ENCODE measurements around the gene IL4R.

IL4R gene

GRCh38 chr16:27359051-27359450, 45.3 kb downstream of the IL4R start:
- Mint-ChIP-seq H3K4me1 (no peaks in the 10 kb centered on the region), H3K36me3 (peaks cover 34% of the 10 kb centered on the region), H3K4me3 (no peak overlapping the region), H3K9me3 (peaks cover 3% of the 10 kb centered on the region), H3K27ac (no peak overlapping the region), H3K27me3 (no peaks in the 10 kb centered on the region)
- ATAC-seq (ENCODE audit: low read depth) (no peak), DNase-seq (ENCODE audit: low spot score in 2 of 2) (no peak)

DNA sequence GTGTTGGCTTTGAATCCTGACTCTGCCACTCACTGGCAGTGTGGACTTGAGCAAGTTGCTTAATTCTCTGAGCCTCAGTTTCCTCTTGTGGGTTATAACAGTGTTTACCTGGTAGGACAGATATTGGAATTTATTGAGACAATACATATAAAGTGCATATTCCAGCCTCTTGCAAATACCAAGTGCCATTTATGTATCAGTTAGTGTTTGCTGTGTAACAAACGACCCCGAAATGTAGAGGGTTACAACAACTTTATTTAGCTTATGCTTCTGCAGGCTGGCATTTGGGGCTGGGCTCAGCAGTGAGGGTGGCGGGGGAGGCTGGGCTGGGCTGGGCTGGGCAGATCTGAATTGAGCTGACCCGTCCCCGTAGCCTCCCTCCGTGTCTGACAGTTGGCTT, 45.8 kb downstream of the IL4R start:
- ATAC-seq (ENCODE audit: low read depth) (no peak), DNase-seq (ENCODE audit: low spot score in 2 of 2) (no peak)
- H3K4me3 Mint-ChIP-seq, result no peak overlapping the region
- peaks cover 30% of the 10 kb centered on the region for H3K36me3 Mint-ChIP-seq
- H3K9me3 Mint-ChIP-seq, result peaks cover 2% of the 10 kb centered on the region
- H3K4me1 Mint-ChIP-seq, result no peaks in the 10 kb centered on the region
- no peaks in the 10 kb centered on the region for H3K27me3 Mint-ChIP-seq
- no peak overlapping the region for H3K27ac Mint-ChIP-seq

DNA sequence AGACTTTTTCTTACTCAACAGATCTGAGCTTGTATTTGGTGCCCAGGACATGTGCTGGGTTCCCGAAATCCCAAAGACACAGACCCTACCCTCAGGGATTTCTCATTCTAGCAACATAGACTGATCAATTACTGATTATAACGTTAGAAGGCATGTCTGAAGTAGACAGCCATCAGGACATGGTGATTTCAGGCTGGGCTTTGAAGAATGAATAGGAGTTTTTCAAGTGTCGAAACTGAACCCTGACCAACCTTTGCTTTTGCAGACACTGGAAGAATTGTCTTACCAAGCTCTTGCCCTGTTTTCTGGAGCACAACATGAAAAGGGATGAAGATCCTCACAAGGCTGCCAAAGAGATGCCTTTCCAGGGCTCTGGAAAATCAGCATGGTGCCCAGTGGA, 48.2 kb downstream of the IL4R start:
- no peak overlapping the region for H3K4me3 Mint-ChIP-seq
- no peaks in the 10 kb centered on the region for H3K27me3 Mint-ChIP-seq
- peaks cover 20% of the 10 kb centered on the region for H3K36me3 Mint-ChIP-seq
- no peaks in the 10 kb centered on the region for H3K4me1 Mint-ChIP-seq
- DNase-seq (ENCODE audit: low spot score in 2 of 2), result no peak
- H3K9me3 Mint-ChIP-seq, result peaks cover 2% of the 10 kb centered on the region
- ATAC-seq (ENCODE audit: low read depth), result no peak
- H3K27ac Mint-ChIP-seq, result no peak overlapping the region

- H3K27me3 Mint-ChIP-seq, result no peaks in the 10 kb centered on the region
- H3K9me3 Mint-ChIP-seq, result peaks cover 2% of the 10 kb centered on the region
- H3K27ac Mint-ChIP-seq, result no peak overlapping the region
- peaks cover 18% of the 10 kb centered on the region for H3K36me3 Mint-ChIP-seq
- no peak overlapping the region for H3K4me3 Mint-ChIP-seq
- peaks cover 1% of the 10 kb centered on the region for H3K4me1 Mint-ChIP-seq
- ATAC-seq (ENCODE audit: low read depth) (no peak), DNase-seq (ENCODE audit: low spot score in 2 of 2) (no peak)
These were observed 48.9 kb downstream of the IL4R start for GRCh38 chr16:27362570-27363245.

DNA sequence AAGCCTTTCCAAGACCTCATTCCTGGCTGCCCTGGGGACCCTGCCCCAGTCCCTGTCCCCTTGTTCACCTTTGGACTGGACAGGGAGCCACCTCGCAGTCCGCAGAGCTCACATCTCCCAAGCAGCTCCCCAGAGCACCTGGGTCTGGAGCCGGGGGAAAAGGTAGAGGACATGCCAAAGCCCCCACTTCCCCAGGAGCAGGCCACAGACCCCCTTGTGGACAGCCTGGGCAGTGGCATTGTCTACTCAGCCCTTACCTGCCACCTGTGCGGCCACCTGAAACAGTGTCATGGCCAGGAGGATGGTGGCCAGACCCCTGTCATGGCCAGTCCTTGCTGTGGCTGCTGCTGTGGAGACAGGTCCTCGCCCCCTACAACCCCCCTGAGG, 49.5 kb downstream of the IL4R start:
- peaks cover 2% of the 10 kb centered on the region for H3K9me3 Mint-ChIP-seq
- H3K4me3 Mint-ChIP-seq, result no peak overlapping the region
- peaks cover 6% of the 10 kb centered on the region for H3K4me1 Mint-ChIP-seq
- no peaks in the 10 kb centered on the region for H3K27me3 Mint-ChIP-seq
- peaks cover 18% of the 10 kb centered on the region for H3K36me3 Mint-ChIP-seq
- ATAC-seq (ENCODE audit: low read depth) (no peak), DNase-seq (ENCODE audit: low spot score in 2 of 2) (no peak)
- no peak overlapping the region for H3K27ac Mint-ChIP-seq

GRCh38 chr16:27363797-27364196, 50.0 kb downstream of the IL4R start:
- Mint-ChIP-seq H3K4me3 (no peak overlapping the region), H3K9me3 (peaks cover 1% of the 10 kb centered on the region), H3K27ac (peak overlapping the region; percentile 63), H3K36me3 (peaks cover 14% of the 10 kb centered on the region), H3K27me3 (no peaks in the 10 kb centered on the region), H3K4me1 (peaks cover 9% of the 10 kb centered on the region)
- ATAC-seq (ENCODE audit: low read depth) (no peak), DNase-seq (ENCODE audit: low spot score in 2 of 2) (no peak)

GRCh38 chr16:27364493-27365141, 50.8 kb downstream of the IL4R start:
- DNase-seq (ENCODE audit: low spot score in 2 of 2) (no peak), ATAC-seq (ENCODE audit: low read depth) (no peak)
- Mint-ChIP-seq H3K27ac (peak overlapping the region; percentile 63), H3K4me3 (no peak overlapping the region), H3K27me3 (no peaks in the 10 kb centered on the region), H3K9me3 (no peaks in the 10 kb centered on the region), H3K36me3 (peaks cover 7% of the 10 kb centered on the region), H3K4me1 (peaks cover 9% of the 10 kb centered on the region)

- no peaks in the 10 kb centered on the region for H3K27me3 Mint-ChIP-seq
- H3K36me3 Mint-ChIP-seq, result peaks cover 7% of the 10 kb centered on the region
These were observed 51.6 kb downstream of the IL4R start for GRCh38 chr16:27365142-27366089.

GRCh38 chr16:27366687-27367460, 53.1 kb downstream of the IL4R start:
- Mint-ChIP-seq H3K9me3 (peaks cover 2% of the 10 kb centered on the region), H3K27ac (peak overlapping the region; percentile 97), H3K4me3 (no peak overlapping the region), H3K36me3 (peaks cover 7% of the 10 kb centered on the region), H3K4me1 (peaks cover 9% of the 10 kb centered on the region), H3K27me3 (no peaks in the 10 kb centered on the region)
- ATAC-seq (ENCODE audit: low read depth) (no peak), DNase-seq (ENCODE audit: low spot score in 2 of 2) (no peak)

More at GRCh38 chr16:27365142-27366089, 51.6 kb downstream of the IL4R start:
- peak overlapping the region; percentile 71 for H3K27ac Mint-ChIP-seq
- ATAC-seq (ENCODE audit: low read depth) (no peak), DNase-seq (ENCODE audit: low spot score in 2 of 2) (no peak)
- H3K4me1 Mint-ChIP-seq, result peaks cover 9% of the 10 kb centered on the region
- no peak overlapping the region for H3K4me3 Mint-ChIP-seq
- H3K9me3 Mint-ChIP-seq, result peaks cover 2% of the 10 kb centered on the region

GRCh38 chr16:27367461-27368357, 53.9 kb downstream of the IL4R start:
- Mint-ChIP-seq H3K4me3 (peak overlapping the region; percentile 32), H3K27ac (peak overlapping the region; percentile 97), H3K4me1 (peaks cover 9% of the 10 kb centered on the region), H3K36me3 (peaks cover 2% of the 10 kb centered on the region), H3K9me3 (peaks cover 2% of the 10 kb centered on the region), H3K27me3 (no peaks in the 10 kb centered on the region)
- ATAC-seq (ENCODE audit: low read depth) (peak; percentile 81), DNase-seq (ENCODE audit: low spot score in 2 of 2) (peak; percentile 69 to 77)

DNA sequence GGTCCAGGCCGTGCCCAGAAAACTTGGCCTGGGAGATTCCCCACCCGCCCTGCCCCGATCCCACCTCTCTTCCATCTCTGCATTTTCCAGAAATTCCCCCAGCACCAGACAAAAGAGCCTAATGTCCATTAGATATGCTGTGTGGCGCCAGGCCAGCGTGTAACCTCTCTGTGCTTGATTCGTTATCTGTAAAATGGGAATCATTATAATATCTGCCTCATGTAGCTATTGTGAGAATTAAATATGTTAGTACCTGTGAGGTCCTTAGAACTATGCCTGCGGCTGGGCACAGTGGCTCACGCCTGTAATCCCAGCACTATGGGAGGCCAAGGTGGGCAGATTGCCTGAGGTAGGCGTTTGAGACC, 54.6 kb downstream of the IL4R start:
- ATAC-seq (ENCODE audit: low read depth) (no peak), DNase-seq (ENCODE audit: low spot score in 2 of 2) (no peak)
- Mint-ChIP-seq H3K4me1 (peaks cover 9% of the 10 kb centered on the region), H3K36me3 (peaks cover 2% of the 10 kb centered on the region), H3K4me3 (peak overlapping the region; percentile 21), H3K27me3 (no peaks in the 10 kb centered on the region), H3K9me3 (peaks cover 2% of the 10 kb centered on the region), H3K27ac (peak overlapping the region; percentile 97)

DNA sequence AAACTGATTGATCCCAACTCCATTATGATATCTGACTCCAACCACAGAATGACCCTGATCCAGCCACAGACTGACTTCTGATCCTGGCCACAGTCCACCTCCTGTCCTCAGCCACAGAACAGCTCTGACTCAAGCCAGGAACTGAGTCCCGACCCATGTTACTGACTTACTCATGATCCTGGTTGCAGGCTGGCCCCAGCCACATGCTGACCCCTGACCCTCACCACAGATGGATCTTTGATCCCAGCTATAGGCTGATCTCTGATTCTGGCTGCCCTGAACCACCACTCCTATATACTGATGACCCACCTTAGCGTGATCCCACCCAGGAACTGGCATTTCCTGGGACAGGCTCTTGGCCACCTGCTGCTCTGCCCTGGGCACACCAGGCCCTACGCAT, 56.0 kb downstream of the IL4R start:
- H3K4me1 Mint-ChIP-seq, result peaks cover 9% of the 10 kb centered on the region
- peak overlapping the region; percentile 39 for H3K27ac Mint-ChIP-seq
- H3K36me3 Mint-ChIP-seq, result no peaks in the 10 kb centered on the region
- no peak for ATAC-seq (ENCODE audit: low read depth)
- DNase-seq (ENCODE audit: low spot score in 2 of 2), result no peak
- no peak overlapping the region for H3K4me3 Mint-ChIP-seq
- no peaks in the 10 kb centered on the region for H3K27me3 Mint-ChIP-seq
- peaks cover 2% of the 10 kb centered on the region for H3K9me3 Mint-ChIP-seq

DNA sequence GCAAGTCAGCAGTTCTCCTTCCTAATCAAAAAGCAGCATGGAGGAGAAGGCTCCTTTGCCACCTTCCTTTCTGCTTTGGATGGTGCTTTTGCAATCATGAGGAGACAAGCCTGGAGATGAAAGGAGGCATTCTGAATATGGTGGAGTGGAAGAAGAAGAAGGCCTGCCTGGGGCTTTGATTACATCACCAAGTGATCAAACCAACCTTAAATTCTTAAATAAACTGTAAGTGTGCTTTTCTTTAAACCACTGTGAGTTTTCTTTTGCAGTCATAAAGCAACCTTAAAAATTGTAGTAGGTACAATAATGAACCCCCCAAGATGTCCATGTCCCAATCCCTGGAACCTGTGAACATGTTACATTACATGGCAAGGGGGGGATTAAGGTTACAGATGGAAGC, 56.5 kb downstream of the IL4R start:
- no peak overlapping the region for H3K4me3 Mint-ChIP-seq
- no peaks in the 10 kb centered on the region for H3K27me3 Mint-ChIP-seq
- H3K36me3 Mint-ChIP-seq, result no peaks in the 10 kb centered on the region
- DNase-seq (ENCODE audit: low spot score in 2 of 2) (no peak), ATAC-seq (ENCODE audit: low read depth) (no peak)
- H3K27ac Mint-ChIP-seq, result peak overlapping the region; percentile 39
- H3K4me1 Mint-ChIP-seq, result peaks cover 9% of the 10 kb centered on the region
- H3K9me3 Mint-ChIP-seq, result peaks cover 2% of the 10 kb centered on the region

All from memory B cell (primary cell).